Left lung (tissue), 10 donors: ENCODE results near the gene APOBEC3F. TPM values are rescaled to one million over a fixed set of nuclear protein-coding genes. Genes with fewer than 3 reads are reported as not detected.

ENCODE experiments used
- ATAC-seq: fragments of 200-7000 bp; cut with Tn5 transposase; one replicate; pipeline ENCODE4 v1.9.1; 2020; ENCODE audit warnings: moderate library complexity
- DNase-seq, 4 donors: peaks; one replicate each; pipeline ENCODE4 v3.0.0-alpha.2; 2013 to 2020
- H3K27ac ChIP-seq, 2 donors: fragments of 200-600 bp; sonication (generic) in 1 of 2; one replicate each; pipeline versions ENCODE4 v1.5.0 to v1.8.0; 2020 to 2021
- H3K27me3 ChIP-seq, 2 donors: fragments of 200-600 bp; sonication (generic) in 1 of 2; one replicate each; pipeline versions ENCODE4 v1.5.0 to v1.8.0; 2020 to 2021
- H3K36me3 ChIP-seq, 2 donors: fragments of 200-600 bp; sonication (generic) in 1 of 2; one replicate each; pipeline versions ENCODE4 v1.5.0 to v1.8.0; 2020 to 2021
- H3K4me1 ChIP-seq, 2 donors: fragments of 200-600 bp; one replicate each; pipeline ENCODE4 v1.8.0; 2021
- H3K4me3 ChIP-seq, 2 donors: fragments of 200-600 bp; sonication (generic) in 1 of 2; one replicate each; pipeline versions ENCODE4 v1.5.0 to v1.8.0; 2020 to 2021; ENCODE audit warnings: mild to moderate bottlenecking in 1 of 2
- H3K9me3 ChIP-seq, 2 donors: fragments of 200-600 bp; sonication (generic) in 1 of 2; one replicate each; pipeline versions ENCODE4 v1.5.0 to v1.8.0; 2020 to 2021
- CTCF ChIP-seq, 2 donors: fragments of 200-600 bp; sonication (generic) in 1 of 2; IDR thresholded peaks; one replicate each; pipeline versions ENCODE4 v1.5.0 to v1.8.0; 2021; ENCODE audit warnings: antibody characterized with exemption in 2 of 2
- intact Hi-C, 2 donors: fragments of 100-400 bp; cut with DNase I; formaldehyde crosslinking; loops; one replicate each; pipeline versions ENCODE4 v1.11.2 to v1.14.2; 2022
- polyA plus RNA-seq, 6 donors: library from polyadenylated mRNA; unstranded; fragments of 120-200 nt; gene quantifications; one replicate each; pipeline ENCODE4 v1.2.1, GENCODE V29; 2013; ENCODE audit not compliant: insufficient read length in 6 of 6
- total RNA-seq, 2 donors: library from RNA; stranded (reverse); fragmentation: NEBNext Ultra II Directional; extraction: Animal tissue kit (Norgen Biotek cat#: 25700); gene quantifications; one replicate each; pipeline ENCODE4 v1.2.1, GENCODE V29; 2021
- donor health status: DM: no; HTN: yes; CAD: no.
- donor health status: DM: no; HTN: no; CAD: no.

The APOBEC3F gene
- total and polyA plus RNA-seq, 8 donors = 11.0 to 14.3 (median 11.9) TPM

- Histone ChIP-seq H3K9me3 (no peaks in the 10 kb centered on the region), H3K4me3 (peak overlapping the region; percentile 34 to 50), H3K4me1 (peaks cover 0 to 22% of the 10 kb centered on the region in 2 donors), H3K27ac (peak overlapping the region; percentile 82 to 84), H3K36me3 (peaks cover 0 to 19% of the 10 kb centered on the region in 2 donors), H3K27me3 (no peaks in the 10 kb centered on the region)
- peak; percentile 10 for ATAC-seq
- TF ChIP-seq CTCF (IDR thresholded peaks at IDR 0.05) = no peak
- no peak for DNase-seq
- intact Hi-C loops = no loop called here
Observed at GRCh38 chr22:39021552-39022250, 19.0 kb upstream of the APOBEC3F start.

GRCh38 chr22:39024519-39025308, 15.9 kb upstream of the APOBEC3F start:
- Histone ChIP-seq H3K4me3 (no peak overlapping the region), H3K27me3 (no peaks in the 10 kb centered on the region), H3K27ac (no peak overlapping the region), H3K4me1 (peaks cover 0 to 22% of the 10 kb centered on the region in 2 donors), H3K36me3 (peaks cover 0 to 12% of the 10 kb centered on the region in 2 donors), H3K9me3 (no peaks in the 10 kb centered on the region)
- intact Hi-C loops = no loop called here
- ATAC-seq (no peak), DNase-seq (no peak)
- no peak for TF ChIP-seq CTCF (IDR thresholded peaks at IDR 0.05)

DNA sequence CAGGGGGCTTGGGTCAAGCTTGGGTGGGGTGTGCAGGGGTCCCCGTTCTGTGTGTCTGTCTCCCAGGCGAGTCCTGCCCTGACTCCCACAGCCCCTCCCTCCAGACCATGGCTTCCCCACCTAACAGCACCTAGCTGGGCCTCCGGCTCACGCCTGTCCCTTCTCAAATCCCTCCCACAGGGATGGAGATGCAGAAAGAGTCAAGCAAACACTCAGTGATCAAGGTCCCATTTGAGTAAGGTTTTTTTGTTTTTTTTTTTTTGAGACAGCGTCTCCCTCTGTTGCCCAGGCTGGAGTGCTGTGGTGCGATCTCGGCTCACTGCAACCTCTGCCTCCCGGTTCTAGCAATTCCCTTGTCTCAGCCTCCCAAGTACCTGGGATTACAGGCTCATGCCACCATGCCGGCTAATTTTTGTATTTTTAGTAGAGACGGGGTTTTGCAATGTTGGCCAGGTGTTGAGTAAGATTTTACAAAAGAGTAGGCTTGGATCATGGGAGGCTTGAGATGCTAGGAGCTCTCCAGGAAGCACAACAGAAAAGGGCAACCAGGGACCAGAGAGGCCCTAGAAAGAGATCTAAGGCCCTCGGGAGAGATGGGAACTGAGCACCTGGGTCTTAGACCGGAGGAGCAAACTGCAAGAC, 14.0 kb upstream of the APOBEC3F start:
- no peak for DNase-seq
- H3K9me3 ChIP-seq = no peaks in the 10 kb centered on the region
- H3K4me1 ChIP-seq = peaks cover 0 to 9% of the 10 kb centered on the region in 2 donors
- no peak for ATAC-seq
- intact Hi-C loops = no loop called here
- no peaks in the 10 kb centered on the region for H3K27me3 ChIP-seq
- H3K36me3 ChIP-seq = peaks cover 0 to 12% of the 10 kb centered on the region in 2 donors
- H3K4me3 ChIP-seq = no peak overlapping the region
- H3K27ac ChIP-seq = no peak overlapping the region
- no peak for TF ChIP-seq CTCF (IDR thresholded peaks at IDR 0.05)

DNA sequence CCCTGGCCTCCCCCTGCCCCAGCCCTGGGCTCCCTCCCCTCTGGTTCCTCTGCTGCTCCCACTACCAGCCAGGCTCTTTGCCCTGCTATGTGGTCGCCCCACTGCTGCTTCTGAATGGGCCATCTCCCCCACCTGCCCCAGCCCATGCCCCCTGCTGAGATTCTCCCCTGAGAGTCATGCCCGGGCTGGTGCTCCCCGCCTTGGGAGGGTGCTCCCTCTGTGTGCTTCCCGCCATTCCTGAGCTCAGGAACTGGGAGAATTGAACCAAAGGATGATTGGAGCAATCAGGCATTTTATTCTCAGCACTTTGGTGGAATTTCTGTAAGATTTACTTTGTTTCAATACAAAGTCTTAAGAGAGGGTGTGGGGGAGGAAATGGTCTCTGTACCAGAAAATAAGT, 12.9 kb upstream of the APOBEC3F start:
- H3K4me3 ChIP-seq = no peak overlapping the region
- intact Hi-C loops = no loop called here
- DNase-seq (no peak), ATAC-seq (no peak)
- no peaks in the 10 kb centered on the region for H3K9me3 ChIP-seq
- TF ChIP-seq CTCF (IDR thresholded peaks at IDR 0.05) = no peak
- H3K27ac ChIP-seq = no peak overlapping the region
- no peaks in the 10 kb centered on the region for H3K4me1 ChIP-seq
- H3K27me3 ChIP-seq = no peaks in the 10 kb centered on the region
- peaks cover 0 to 12% of the 10 kb centered on the region in 2 donors for H3K36me3 ChIP-seq

DNA sequence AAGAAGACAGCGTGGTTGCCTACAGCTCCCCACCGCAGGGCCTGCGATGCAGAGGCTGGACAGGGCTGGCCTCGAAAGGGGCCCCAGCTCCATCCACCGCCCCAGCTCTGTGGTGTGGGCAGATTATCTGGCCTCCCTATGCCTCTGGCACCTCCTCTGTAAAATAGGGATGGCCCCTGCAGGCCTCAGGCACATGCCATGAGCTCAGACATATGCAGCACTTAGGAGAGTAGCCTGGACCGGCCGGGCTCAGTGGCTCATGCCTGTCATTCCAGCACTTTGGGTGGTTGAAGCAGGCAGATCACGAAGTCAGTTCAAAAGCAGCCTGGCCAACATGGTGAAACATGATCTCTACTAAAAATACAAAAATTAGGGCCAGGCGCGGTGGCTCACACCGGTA, 12.4 kb upstream of the APOBEC3F start:
- Histone ChIP-seq H3K9me3 (no peaks in the 10 kb centered on the region), H3K36me3 (peaks cover 0 to 12% of the 10 kb centered on the region in 2 donors), H3K27me3 (no peaks in the 10 kb centered on the region), H3K4me1 (no peaks in the 10 kb centered on the region), H3K4me3 (no peak overlapping the region), H3K27ac (no peak overlapping the region)
- no peak for DNase-seq
- TF ChIP-seq CTCF (IDR thresholded peaks at IDR 0.05) = no peak
- intact Hi-C loops = no loop called here
- ATAC-seq = no peak
